Subcutaneous abdominal adipose tissue (tissue), 5 donors: ENCODE results near the gene ARRB2.
"Not testable (repeated sequence)": the region's sequence is repeated elsewhere in the genome, so short reads cannot be mapped to it uniquely, and the experiment has no call there.

Experiments used
- H3K27ac ChIP-seq: one replicate; pipeline ENCODE4 v1.7.0; 2013; ENCODE audit warnings: low read depth, mild to moderate bottlenecking, inconsistent platforms, low read length, moderate library complexity
- H3K27me3 ChIP-seq, 5 donors: one replicate each; pipeline ENCODE4 v1.7.0; 2013; ENCODE audit warnings: low read length in 5 of 5, inconsistent platforms in 1 of 5; ENCODE audit not compliant: control insufficient read depth in 5 of 5, insufficient read depth in 4 of 5
- H3K36me3 ChIP-seq, 5 donors: one replicate each; pipeline ENCODE4 v1.7.0; 2013; ENCODE audit warnings: low read length in 5 of 5; ENCODE audit not compliant: control insufficient read depth in 5 of 5, insufficient read depth in 5 of 5
- H3K4me1 ChIP-seq, 5 donors: one replicate each; pipeline ENCODE4 v1.7.0; 2013; ENCODE audit warnings: low read length in 5 of 5, mild to moderate bottlenecking in 3 of 5, moderate library complexity in 1 of 5; ENCODE audit not compliant: control insufficient read depth in 5 of 5, insufficient read depth in 5 of 5
- H3K4me3 ChIP-seq, 5 donors: one replicate each; pipeline ENCODE4 v1.7.0; 2013; ENCODE audit warnings: low read length in 5 of 5, low read depth in 1 of 5
- H3K9ac ChIP-seq, 5 donors: one replicate each; pipeline ENCODE4 v1.7.0; 2013; ENCODE audit warnings: low read length in 5 of 5, mild to moderate bottlenecking in 4 of 5, moderate library complexity in 3 of 5
- H3K9me3 ChIP-seq, 5 donors: one replicate each; pipeline ENCODE4 v1.7.0; 2013; ENCODE audit warnings: low read length in 5 of 5; ENCODE audit not compliant: control insufficient read depth in 5 of 5
- donor health status: healthy.
- donor health status: healthy.
- donor health status: healthy.
- donor health status: healthy.
- donor health status: healthy.

Gene ARRB2

DNA sequence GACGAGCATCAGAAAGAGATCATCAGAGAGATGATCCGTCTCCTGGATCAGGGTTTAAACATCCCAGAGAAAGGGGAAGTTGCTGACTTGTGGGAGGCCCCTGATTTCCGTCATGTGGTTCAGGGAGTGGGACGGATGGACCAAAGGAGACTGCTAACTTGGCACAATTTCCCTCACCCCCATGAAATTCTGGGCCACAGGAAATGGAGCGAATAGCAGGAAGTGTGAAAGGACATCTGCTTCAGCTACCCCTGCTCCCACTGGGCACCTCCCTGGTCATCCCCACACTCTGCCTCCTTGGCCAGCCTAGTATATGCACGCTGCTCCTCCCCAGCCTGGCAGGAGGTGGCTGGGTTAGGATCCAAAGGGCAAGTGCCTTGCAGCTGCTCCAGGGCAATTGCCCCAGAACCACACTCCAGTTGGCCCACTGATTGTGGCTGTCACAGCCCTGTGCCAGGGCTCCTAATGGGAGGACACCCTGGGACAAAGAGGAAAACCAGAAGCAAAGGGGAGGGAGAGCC, 1.3 kb downstream of the ARRB2 start:
- no peaks in the 10 kb centered on the region for H3K27me3 ChIP-seq

DNA sequence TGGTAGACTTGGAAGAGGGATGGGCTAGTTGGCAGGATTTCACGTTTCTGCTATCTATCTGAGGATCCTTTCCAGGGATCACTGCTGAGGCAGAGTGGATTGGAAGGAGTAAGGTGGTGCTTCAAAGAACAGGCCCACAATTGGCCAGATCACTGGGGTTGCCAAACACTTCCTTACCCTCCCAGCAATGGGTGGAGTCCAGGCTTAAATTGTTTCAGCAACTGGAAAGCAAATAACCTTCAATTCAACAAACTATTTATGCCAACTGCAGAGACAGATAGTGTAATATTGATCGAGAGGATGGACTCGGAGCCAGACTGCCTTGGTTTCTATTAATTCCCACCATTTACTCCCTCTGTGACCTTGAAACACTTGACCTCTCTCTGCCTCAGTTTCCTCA, 2.1 kb downstream of the ARRB2 start:
- H3K27ac ChIP-seq = no peak overlapping the region
- peaks cover 0 to 53% (median 28%) of the 10 kb centered on the region in 5 donors for H3K4me1 ChIP-seq
- peaks cover 0 to 3% (median 0%) of the 10 kb centered on the region in 5 donors for H3K9me3 ChIP-seq
- H3K27me3 ChIP-seq = no peaks in the 10 kb centered on the region
- H3K9ac ChIP-seq = no peak overlapping the region
- peaks cover 0 to 25% (median 8%) of the 10 kb centered on the region in 5 donors for H3K36me3 ChIP-seq
- H3K4me3 ChIP-seq = peak overlapping the region; percentile 6 to 66 (median 48)

More for the DNA sequence above, 1.3 kb downstream of the ARRB2 start:
- peak overlapping the region; percentile 6 to 76 (median 66) for H3K4me3 ChIP-seq
- peaks cover 0 to 3% (median 0%) of the 10 kb centered on the region in 5 donors for H3K9me3 ChIP-seq
- peaks cover 0 to 53% (median 28%) of the 10 kb centered on the region in 5 donors for H3K4me1 ChIP-seq
- H3K9ac ChIP-seq = peak overlapping the region in 3 of 5 donors; percentile 45 to 71 (median 67)
- H3K36me3 ChIP-seq = peaks cover 0 to 17% (median 3%) of the 10 kb centered on the region in 5 donors
- peak overlapping the region; percentile 24 for H3K27ac ChIP-seq

GRCh38 chr17:4714340-4715062, 4.1 kb downstream of the ARRB2 start:
- not testable (repeated sequence) for H3K9me3 ChIP-seq, H3K27me3 ChIP-seq, H3K27ac ChIP-seq
- Histone ChIP-seq H3K9ac (peak overlapping the region in 2 of 5 donors; percentile 28 to 35), H3K36me3 (peaks cover 0 to 44% (median 20%) of the 10 kb centered on the region in 5 donors), H3K4me3 (peak overlapping the region in 1 of 5 donors; percentile 31), H3K4me1 (peaks cover 0 to 52% (median 28%) of the 10 kb centered on the region in 5 donors)

- no peak overlapping the region for H3K27ac ChIP-seq
- peak overlapping the region in 1 of 5 donors; percentile 31 for H3K4me3 ChIP-seq
- peaks cover 0 to 45% (median 23%) of the 10 kb centered on the region in 5 donors for H3K4me1 ChIP-seq
- no peaks in the 10 kb centered on the region for H3K27me3 ChIP-seq
- H3K36me3 ChIP-seq = peaks cover 0 to 51% (median 21%) of the 10 kb centered on the region in 5 donors
- no peaks in the 10 kb centered on the region for H3K9me3 ChIP-seq
- peak overlapping the region in 1 of 5 donors; percentile 35 for H3K9ac ChIP-seq
Measured at GRCh38 chr17:4715063-4715744, 4.8 kb downstream of the ARRB2 start.

DNA sequence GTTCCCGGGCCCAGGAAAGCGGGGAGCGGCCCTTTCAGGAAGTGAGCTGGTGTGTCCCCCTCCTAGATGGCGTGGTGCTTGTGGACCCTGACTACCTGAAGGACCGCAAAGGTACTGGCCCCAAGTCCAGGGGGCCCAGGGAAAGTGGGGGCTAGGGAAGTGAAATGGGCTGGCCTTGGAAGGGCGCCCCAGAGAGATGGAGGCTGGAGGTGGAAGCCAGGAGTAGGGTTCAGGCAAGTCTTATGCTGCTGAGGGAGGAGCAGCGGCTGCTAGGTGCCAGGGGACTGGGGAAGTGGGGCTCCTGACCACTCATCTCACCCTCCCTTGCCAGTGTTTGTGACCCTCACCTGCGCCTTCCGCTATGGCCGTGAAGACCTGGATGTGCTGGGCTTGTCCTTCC, 5.6 kb downstream of the ARRB2 start:
- H3K27ac ChIP-seq = no peak overlapping the region
- no peaks in the 10 kb centered on the region for H3K9me3 ChIP-seq
- H3K4me3 ChIP-seq = no peak overlapping the region
- peaks cover 0 to 40% (median 19%) of the 10 kb centered on the region in 5 donors for H3K4me1 ChIP-seq
- peaks cover 0 to 58% (median 21%) of the 10 kb centered on the region in 5 donors for H3K36me3 ChIP-seq
- peak overlapping the region in 1 of 5 donors; percentile 12 for H3K9ac ChIP-seq
- H3K27me3 ChIP-seq = no peaks in the 10 kb centered on the region

GRCh38 chr17:4717791-4718190, 7.4 kb downstream of the ARRB2 start:
- no peaks in the 10 kb centered on the region for H3K27me3 ChIP-seq
- peaks cover 0 to 58% (median 21%) of the 10 kb centered on the region in 5 donors for H3K36me3 ChIP-seq
- no peak overlapping the region for H3K4me3 ChIP-seq
- no peak overlapping the region for H3K9ac ChIP-seq
- peaks cover 0 to 24% (median 3%) of the 10 kb centered on the region in 5 donors for H3K4me1 ChIP-seq
- no peaks in the 10 kb centered on the region for H3K9me3 ChIP-seq
- no peak overlapping the region for H3K27ac ChIP-seq

GRCh38 chr17:4718276-4718675, 7.8 kb downstream of the ARRB2 start:
- Histone ChIP-seq H3K4me1 (peaks cover 0 to 24% (median 3%) of the 10 kb centered on the region in 5 donors), H3K27me3 (no peaks in the 10 kb centered on the region), H3K9me3 (no peaks in the 10 kb centered on the region), H3K4me3 (no peak overlapping the region), H3K27ac (no peak overlapping the region), H3K36me3 (peaks cover 0 to 58% (median 21%) of the 10 kb centered on the region in 5 donors), H3K9ac (no peak overlapping the region)

GRCh38 chr17:4719146-4719545, 8.7 kb downstream of the ARRB2 start:
- no peak overlapping the region for H3K27ac ChIP-seq
- H3K4me1 ChIP-seq = peaks cover 0 to 18% (median 0%) of the 10 kb centered on the region in 5 donors
- no peaks in the 10 kb centered on the region for H3K27me3 ChIP-seq
- H3K9ac ChIP-seq = no peak overlapping the region
- no peaks in the 10 kb centered on the region for H3K9me3 ChIP-seq
- H3K36me3 ChIP-seq = peaks cover 0 to 58% (median 21%) of the 10 kb centered on the region in 5 donors
- no peak overlapping the region for H3K4me3 ChIP-seq

DNA sequence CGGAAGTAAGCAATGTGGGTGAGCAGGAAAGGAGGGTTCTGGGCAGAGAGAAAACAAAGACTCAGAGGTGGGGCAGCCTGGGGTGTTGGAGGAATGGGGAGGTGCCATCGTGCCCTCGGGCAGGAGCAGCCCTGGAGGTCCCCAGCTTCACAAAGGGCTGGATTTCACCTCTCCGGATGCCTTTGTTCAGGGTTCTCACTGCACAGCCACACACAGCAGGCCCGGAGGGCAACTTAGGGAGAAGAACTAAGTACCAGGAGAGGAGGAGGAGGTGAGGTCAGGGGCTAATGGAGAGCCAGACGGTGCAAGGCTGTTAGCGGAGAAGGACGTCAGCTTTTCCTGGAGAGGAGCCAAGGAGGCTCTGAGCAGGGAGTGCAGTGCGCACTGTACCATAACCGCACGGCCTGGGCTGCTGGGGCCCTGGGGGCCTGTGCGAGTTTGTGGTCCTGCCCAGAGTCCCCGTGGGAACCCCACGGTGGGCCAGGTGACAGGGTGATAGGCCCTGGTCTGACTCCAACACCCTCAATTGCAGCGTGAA, 9.3 kb downstream of the ARRB2 start:
- no peaks in the 10 kb centered on the region for H3K27me3 ChIP-seq
- H3K9me3 ChIP-seq = no peaks in the 10 kb centered on the region
- peaks cover 0 to 15% (median 0%) of the 10 kb centered on the region in 5 donors for H3K4me1 ChIP-seq
- no peak overlapping the region for H3K27ac ChIP-seq
- H3K36me3 ChIP-seq = peaks cover 0 to 58% (median 21%) of the 10 kb centered on the region in 5 donors
- H3K4me3 ChIP-seq = no peak overlapping the region
- H3K9ac ChIP-seq = no peak overlapping the region
